HepG2 (cell line): ENCODE data around the gene HRG. TPM values are rescaled to one million over a fixed set of nuclear protein-coding genes. Genes with fewer than 3 reads are reported as not detected.

Source experiments
- CBX5 ChIP-seq: sonication (generic); formaldehyde crosslinking; IDR thresholded peaks from 2 replicates; pipeline ENCODE4 v1.4.0; 2020; ENCODE audit warnings: missing genetic modification reagents, borderline replicate concordance
- CCDC6 ChIP-seq: sonication (generic); formaldehyde crosslinking; IDR thresholded peaks from 2 replicates; pipeline ENCODE4 v1.8.1; 2022; ENCODE audit warnings: mild to moderate bottlenecking, missing genetic modification reagents, moderate library complexity
- CREM ChIP-seq, 2 experiments: sonication (generic) in 1 of 2; formaldehyde crosslinking in 1 of 2; IDR thresholded peaks; 2 replicates each; pipeline versions ENCODE4 v1.4.0 to v1.6.1; 2016 to 2020; ENCODE audit warnings: antibody characterized with exemption in 1 of 2, mild to moderate bottlenecking in 1 of 2, missing genetic modification reagents in 1 of 2
- GATAD2A ChIP-seq: IDR thresholded peaks from 2 replicates; pipeline ENCODE4 v1.6.1; 2016
- NKX3-1 ChIP-seq: sonication (generic); formaldehyde crosslinking; IDR thresholded peaks from 2 replicates; pipeline ENCODE4 v1.5.0; 2020; ENCODE audit warnings: missing genetic modification reagents
- POLR2AphosphoS5 ChIP-seq: IDR thresholded peaks from 2 replicates; pipeline ENCODE4 v1.6.1; 2012; ENCODE audit warnings: low read depth, low read length
- POLR2G ChIP-seq: fragments of 200-400 bp; formaldehyde crosslinking; IDR thresholded peaks from 2 replicates; pipeline ENCODE4 v1.6.1; 2018; ENCODE audit warnings: mild to moderate bottlenecking, low read depth, low read length, moderate library complexity
- RBM22 ChIP-seq: fragments of 200-400 bp; formaldehyde crosslinking; optimal IDR thresholded peaks from 2 replicates; pipeline ENCODE3; 2017; ENCODE audit warnings: mild to moderate bottlenecking, low read length, moderate library complexity
- TBX3 ChIP-seq: fragments of 450-650 bp; IDR thresholded peaks from 2 replicates; pipeline ENCODE4 v1.6.1; 2017; ENCODE audit warnings: antibody characterized with exemption, mild to moderate bottlenecking, inconsistent platforms, borderline replicate concordance
- TOPORS ChIP-seq: sonication (generic); formaldehyde crosslinking; IDR thresholded peaks from 2 replicates; pipeline ENCODE4 v1.8.0; 2023; ENCODE audit warnings: mild to moderate bottlenecking, missing genetic modification reagents
- ZFP62 ChIP-seq: sonication (generic); formaldehyde crosslinking; IDR thresholded peaks from 2 replicates; pipeline ENCODE4 v1.4.0; 2020; ENCODE audit warnings: missing genetic modification reagents
- ZFX ChIP-seq: sonication (generic); formaldehyde crosslinking; IDR thresholded peaks from 2 replicates; pipeline ENCODE4 v1.4.0; 2020; ENCODE audit warnings: mild to moderate bottlenecking, low read depth, missing genetic modification reagents, moderate library complexity
- ZIK1 ChIP-seq: sonication (generic); formaldehyde crosslinking; IDR thresholded peaks from 2 replicates; pipeline ENCODE4 v1.5.0; 2020; ENCODE audit warnings: mild to moderate bottlenecking, low read depth, missing genetic modification reagents, borderline replicate concordance
- ZNF136 ChIP-seq: sonication (generic); formaldehyde crosslinking; IDR thresholded peaks from 2 replicates; pipeline ENCODE4 v1.8.1; 2022; ENCODE audit warnings: low read depth, mild to moderate bottlenecking, moderate library complexity, missing genetic modification reagents
- ZNF264 ChIP-seq: sonication (generic); formaldehyde crosslinking; IDR thresholded peaks from 2 replicates; pipeline ENCODE4 v1.4.0; 2020; ENCODE audit warnings: missing genetic modification reagents
- ZNF280B ChIP-seq: sonication (generic); formaldehyde crosslinking; IDR thresholded peaks from 2 replicates; pipeline ENCODE4 v1.5.0; 2020; ENCODE audit warnings: missing genetic modification reagents, mild to moderate bottlenecking, borderline replicate concordance
- polyA plus RNA-seq, 8 experiments: library from polyadenylated mRNA; depleted of rRNA in 3 of 8; stranded (reverse) in 7 of 8; unstranded in 1 of 8; fragments of >200 nt; fragmentation: Illumina TruSeq in 4 of 8; extraction: Trizol in 4 of 8; gene quantifications; 2 replicates each; pipeline versions ENCODE4 v1.2.1 to v1.2.3, GENCODE V29; 2011 to 2016; ENCODE audit warnings: low read depth in 4 of 8, missing spikeins in 1 of 8, mixed read lengths in 1 of 8; ENCODE audit not compliant: insufficient read depth in 1 of 8
- total RNA-seq, 5 experiments: library from RNA; depleted of rRNA; stranded (reverse); fragments of >200 nt; fragmentation: Illumina TruSeq; extraction: Trizol; gene quantifications; 2 replicates each; pipeline ENCODE4 v1.2.3, GENCODE V29; 2016; ENCODE audit warnings: low read depth in 1 of 5
- TF ChIP-seq, protein P1 (sequence below): sonication (generic); formaldehyde crosslinking; IDR thresholded peaks from 2 replicates; pipeline ENCODE4 v1.5.0; 2020; ENCODE audit warnings: mild to moderate bottlenecking, missing genetic modification reagents
- TF ChIP-seq, protein P2 (sequence below): sonication (generic); formaldehyde crosslinking; IDR thresholded peaks from 2 replicates; pipeline ENCODE4 v1.5.1; 2020; ENCODE audit warnings: missing genetic modification reagents, mild to moderate bottlenecking, borderline replicate concordance
- TF ChIP-seq, protein P3 (sequence below): sonication (generic); formaldehyde crosslinking; IDR thresholded peaks from 2 replicates; pipeline ENCODE4 v1.5.1; 2020; ENCODE audit warnings: missing genetic modification reagents, mild to moderate bottlenecking, borderline replicate concordance
- TF ChIP-seq, protein P4 (sequence below): sonication (generic); formaldehyde crosslinking; IDR thresholded peaks from 2 replicates; pipeline ENCODE4 v1.8.1; 2022; ENCODE audit warnings: mild to moderate bottlenecking, missing genetic modification reagents

The HRG gene
- total and polyA plus RNA-seq, 2 of the 13 experiments (the other 11 are each of a cell fraction or from before 2014, with no cell fraction given): 0.09 to 0.11 TPM

DNA sequence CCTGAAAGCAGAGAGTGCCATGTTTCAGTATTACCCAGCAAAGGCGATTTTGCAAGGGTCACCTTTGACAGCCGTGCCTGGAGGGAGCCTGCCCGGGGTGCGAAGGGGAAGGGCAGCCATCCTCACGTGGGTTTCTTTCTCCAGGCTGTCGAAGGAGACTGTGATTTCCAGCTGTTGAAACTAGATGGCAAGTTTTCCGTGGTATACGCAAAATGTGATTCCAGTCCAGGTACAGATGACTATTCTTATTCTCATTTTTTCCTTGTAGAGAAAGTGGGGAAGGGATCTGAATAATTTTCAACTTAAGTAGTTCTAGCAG lies 49.6 kb upstream of the HRG start (continued):
- TF ChIP-seq, protein P1, sequence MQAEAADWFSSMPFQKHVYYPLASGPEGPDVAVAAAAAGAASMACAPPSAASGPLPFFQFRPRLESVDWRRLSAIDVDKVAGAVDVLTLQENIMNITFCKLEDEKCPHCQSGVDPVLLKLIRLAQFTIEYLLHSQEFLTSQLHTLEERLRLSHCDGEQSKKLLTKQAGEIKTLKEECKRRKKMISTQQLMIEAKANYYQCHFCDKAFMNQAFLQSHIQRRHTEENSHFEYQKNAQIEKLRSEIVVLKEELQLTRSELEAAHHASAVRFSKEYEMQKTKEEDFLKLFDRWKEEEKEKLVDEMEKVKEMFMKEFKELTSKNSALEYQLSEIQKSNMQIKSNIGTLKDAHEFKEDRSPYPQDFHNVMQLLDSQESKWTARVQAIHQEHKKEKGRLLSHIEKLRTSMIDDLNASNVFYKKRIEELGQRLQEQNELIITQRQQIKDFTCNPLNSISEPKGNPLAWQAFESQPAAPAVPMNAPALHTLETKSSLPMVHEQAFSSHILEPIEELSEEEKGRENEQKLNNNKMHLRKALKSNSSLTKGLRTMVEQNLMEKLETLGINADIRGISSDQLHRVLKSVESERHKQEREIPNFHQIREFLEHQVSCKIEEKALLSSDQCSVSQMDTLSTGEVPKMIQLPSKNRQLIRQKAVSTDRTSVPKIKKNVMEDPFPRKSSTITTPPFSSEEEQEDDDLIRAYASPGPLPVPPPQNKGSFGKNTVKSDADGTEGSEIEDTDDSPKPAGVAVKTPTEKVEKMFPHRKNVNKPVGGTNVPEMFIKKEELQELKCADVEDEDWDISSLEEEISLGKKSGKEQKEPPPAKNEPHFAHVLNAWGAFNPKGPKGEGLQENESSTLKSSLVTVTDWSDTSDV (CRISPR knock-in tag): no peak
- TF ChIP-seq ZNF264 (CRISPR knock-in tag): 0 out of 2 replicates have a peak, but pooled peaks have one; percentile 19
- peak; percentile 58 for TF ChIP-seq POLR2AphosphoS5
- TF ChIP-seq ZFX (CRISPR knock-in tag): 0 out of 2 replicates have a peak, but pooled peaks have one; percentile 1
- TF ChIP-seq, protein P2, sequence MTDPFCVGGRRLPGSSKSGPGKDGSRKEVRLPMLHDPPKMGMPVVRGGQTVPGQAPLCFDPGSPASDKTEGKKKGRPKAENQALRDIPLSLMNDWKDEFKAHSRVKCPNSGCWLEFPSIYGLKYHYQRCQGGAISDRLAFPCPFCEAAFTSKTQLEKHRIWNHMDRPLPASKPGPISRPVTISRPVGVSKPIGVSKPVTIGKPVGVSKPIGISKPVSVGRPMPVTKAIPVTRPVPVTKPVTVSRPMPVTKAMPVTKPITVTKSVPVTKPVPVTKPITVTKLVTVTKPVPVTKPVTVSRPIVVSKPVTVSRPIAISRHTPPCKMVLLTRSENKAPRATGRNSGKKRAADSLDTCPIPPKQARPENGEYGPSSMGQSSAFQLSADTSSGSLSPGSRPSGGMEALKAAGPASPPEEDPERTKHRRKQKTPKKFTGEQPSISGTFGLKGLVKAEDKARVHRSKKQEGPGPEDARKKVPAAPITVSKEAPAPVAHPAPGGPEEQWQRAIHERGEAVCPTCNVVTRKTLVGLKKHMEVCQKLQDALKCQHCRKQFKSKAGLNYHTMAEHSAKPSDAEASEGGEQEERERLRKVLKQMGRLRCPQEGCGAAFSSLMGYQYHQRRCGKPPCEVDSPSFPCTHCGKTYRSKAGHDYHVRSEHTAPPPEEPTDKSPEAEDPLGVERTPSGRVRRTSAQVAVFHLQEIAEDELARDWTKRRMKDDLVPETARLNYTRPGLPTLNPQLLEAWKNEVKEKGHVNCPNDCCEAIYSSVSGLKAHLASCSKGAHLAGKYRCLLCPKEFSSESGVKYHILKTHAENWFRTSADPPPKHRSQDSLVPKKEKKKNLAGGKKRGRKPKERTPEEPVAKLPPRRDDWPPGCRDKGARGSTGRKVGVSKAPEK (CRISPR knock-in tag): no peak
- TF ChIP-seq CREM (IDR thresholded peaks at IDR 0.05): no peak
- TF ChIP-seq CREM (CRISPR knock-in tag; IDR thresholded peaks at IDR 0.05): no peak
- TF ChIP-seq, protein P3, sequence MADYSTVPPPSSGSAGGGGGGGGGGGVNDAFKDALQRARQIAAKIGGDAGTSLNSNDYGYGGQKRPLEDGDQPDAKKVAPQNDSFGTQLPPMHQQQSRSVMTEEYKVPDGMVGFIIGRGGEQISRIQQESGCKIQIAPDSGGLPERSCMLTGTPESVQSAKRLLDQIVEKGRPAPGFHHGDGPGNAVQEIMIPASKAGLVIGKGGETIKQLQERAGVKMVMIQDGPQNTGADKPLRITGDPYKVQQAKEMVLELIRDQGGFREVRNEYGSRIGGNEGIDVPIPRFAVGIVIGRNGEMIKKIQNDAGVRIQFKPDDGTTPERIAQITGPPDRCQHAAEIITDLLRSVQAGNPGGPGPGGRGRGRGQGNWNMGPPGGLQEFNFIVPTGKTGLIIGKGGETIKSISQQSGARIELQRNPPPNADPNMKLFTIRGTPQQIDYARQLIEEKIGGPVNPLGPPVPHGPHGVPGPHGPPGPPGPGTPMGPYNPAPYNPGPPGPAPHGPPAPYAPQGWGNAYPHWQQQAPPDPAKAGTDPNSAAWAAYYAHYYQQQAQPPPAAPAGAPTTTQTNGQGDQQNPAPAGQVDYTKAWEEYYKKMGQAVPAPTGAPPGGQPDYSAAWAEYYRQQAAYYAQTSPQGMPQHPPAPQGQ: no peak
- TF ChIP-seq ZNF136 (CRISPR knock-in tag): 0 out of 2 replicates have a peak, but pooled peaks have one; percentile 1
- no peak for TF ChIP-seq ZFP62 (CRISPR knock-in tag)
- TF ChIP-seq POLR2G: peak; percentile 7; the same call in 1 of the 2 replicates
- TF ChIP-seq TBX3: no peak
- no peak for TF ChIP-seq CCDC6 (CRISPR knock-in tag)
- no peak for TF ChIP-seq ZNF280B (CRISPR knock-in tag)
- TF ChIP-seq TOPORS (CRISPR knock-in tag): 0 out of 2 replicates have a peak, but pooled peaks have one; percentile 1
- TF ChIP-seq, protein P4, sequence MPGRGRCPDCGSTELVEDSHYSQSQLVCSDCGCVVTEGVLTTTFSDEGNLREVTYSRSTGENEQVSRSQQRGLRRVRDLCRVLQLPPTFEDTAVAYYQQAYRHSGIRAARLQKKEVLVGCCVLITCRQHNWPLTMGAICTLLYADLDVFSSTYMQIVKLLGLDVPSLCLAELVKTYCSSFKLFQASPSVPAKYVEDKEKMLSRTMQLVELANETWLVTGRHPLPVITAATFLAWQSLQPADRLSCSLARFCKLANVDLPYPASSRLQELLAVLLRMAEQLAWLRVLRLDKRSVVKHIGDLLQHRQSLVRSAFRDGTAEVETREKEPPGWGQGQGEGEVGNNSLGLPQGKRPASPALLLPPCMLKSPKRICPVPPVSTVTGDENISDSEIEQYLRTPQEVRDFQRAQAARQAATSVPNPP (CRISPR knock-in tag): no peak
- TF ChIP-seq CBX5 (CRISPR knock-in tag): no peak
- 0 out of 2 replicates have a peak, but pooled peaks have one; percentile 4 for TF ChIP-seq NKX3-1
- TF ChIP-seq ZIK1 (CRISPR knock-in tag): 0 out of 2 replicates have a peak, but pooled peaks have one; percentile 17
- peak; percentile 85 for TF ChIP-seq RBM22
- TF ChIP-seq GATAD2A: 0 out of 2 replicates have a peak, but pooled peaks have one; percentile 9
